Fibroblast of mammary gland (primary cell): Measurements from ENCODE around the gene HSD17B2.

Experiments
- DNase-seq: peaks from one replicate; pipeline ENCODE4 v3.0.0-alpha.2; 2010; ENCODE audit warnings: low read depth
- H3K4me3 ChIP-seq: 2 replicates; pipeline ENCODE4 v1.5.1; 2011; ENCODE audit warnings: low read depth, mild to moderate bottlenecking, low read length, moderate library complexity; ENCODE audit not compliant: control insufficient read depth
- TF ChIP-seq, protein P1 (sequence below): conservative IDR thresholded peaks from 2 replicates; pipeline ENCODE4 v1.5.1; 2011; ENCODE audit warnings: low read depth, low read length, inconsistent platforms; ENCODE audit not compliant: control insufficient read depth, insufficient read depth

Gene HSD17B2

DNA sequence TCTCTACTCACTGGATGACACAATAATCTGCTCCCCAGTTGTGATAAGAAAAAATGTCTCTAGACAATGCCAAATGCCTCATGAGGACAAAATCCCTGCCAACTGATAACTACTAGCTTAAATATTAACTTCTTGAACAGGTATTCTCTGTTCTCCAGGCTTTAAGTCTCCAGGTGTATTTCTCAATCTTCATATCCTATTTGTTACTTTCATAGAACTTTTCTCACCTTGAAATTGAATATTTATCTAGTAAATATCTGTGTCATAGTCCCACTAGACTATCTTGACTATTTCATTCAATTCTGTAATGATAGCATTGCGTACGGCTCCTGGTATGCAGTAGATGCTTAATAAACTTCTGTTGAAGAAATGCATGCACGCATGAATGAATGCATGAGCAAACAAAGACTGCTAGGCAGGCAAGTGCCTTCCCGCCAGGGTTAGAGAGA lies 15.9 kb downstream of the HSD17B2 start:
- TF ChIP-seq, protein P1, sequence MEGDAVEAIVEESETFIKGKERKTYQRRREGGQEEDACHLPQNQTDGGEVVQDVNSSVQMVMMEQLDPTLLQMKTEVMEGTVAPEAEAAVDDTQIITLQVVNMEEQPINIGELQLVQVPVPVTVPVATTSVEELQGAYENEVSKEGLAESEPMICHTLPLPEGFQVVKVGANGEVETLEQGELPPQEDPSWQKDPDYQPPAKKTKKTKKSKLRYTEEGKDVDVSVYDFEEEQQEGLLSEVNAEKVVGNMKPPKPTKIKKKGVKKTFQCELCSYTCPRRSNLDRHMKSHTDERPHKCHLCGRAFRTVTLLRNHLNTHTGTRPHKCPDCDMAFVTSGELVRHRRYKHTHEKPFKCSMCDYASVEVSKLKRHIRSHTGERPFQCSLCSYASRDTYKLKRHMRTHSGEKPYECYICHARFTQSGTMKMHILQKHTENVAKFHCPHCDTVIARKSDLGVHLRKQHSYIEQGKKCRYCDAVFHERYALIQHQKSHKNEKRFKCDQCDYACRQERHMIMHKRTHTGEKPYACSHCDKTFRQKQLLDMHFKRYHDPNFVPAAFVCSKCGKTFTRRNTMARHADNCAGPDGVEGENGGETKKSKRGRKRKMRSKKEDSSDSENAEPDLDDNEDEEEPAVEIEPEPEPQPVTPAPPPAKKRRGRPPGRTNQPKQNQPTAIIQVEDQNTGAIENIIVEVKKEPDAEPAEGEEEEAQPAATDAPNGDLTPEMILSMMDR, result no peak
- no peak overlapping the region for H3K4me3 ChIP-seq
- DNase-seq, result no peak

DNA sequence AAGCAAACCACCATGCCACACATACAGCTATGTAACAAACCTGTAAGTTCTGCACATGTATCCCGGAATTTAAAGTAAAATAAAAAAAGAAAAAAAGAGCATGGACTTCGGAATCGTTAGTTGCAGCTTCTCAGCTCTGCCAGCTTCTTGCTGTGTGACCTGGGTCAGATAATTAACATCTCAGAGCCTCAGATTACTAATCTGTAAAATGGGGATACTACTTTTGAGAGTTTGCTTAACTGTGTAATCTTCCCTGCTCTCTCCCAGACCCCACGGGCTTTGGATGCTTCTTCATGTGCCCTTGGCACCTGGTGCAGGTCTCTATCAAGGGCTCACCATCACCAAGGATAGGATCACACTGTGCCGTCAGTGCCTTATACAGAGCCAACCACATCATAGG lies 16.6 kb downstream of the HSD17B2 start:
- TF ChIP-seq, protein P1, result no peak
- no peak overlapping the region for H3K4me3 ChIP-seq
- DNase-seq, result no peak

DNA sequence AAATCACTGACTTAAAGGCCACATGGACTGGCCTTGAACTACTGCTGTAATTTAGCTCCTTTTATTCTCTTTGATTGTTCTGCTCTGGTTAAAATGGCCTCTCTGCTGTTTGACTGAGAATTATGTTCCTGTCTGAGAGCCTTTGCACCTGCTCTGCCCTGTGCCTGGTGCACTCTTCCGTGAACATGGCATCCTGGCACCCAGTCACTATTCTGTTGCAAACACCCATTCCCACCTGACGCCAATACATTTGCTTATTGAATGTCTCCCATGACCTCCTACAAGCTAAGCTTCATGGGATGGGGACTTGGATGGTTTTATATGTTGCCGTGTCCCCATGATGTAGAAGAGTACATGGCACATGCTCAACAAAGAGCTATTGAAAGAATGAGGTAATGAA lies 20.1 kb downstream of the HSD17B2 start:
- H3K4me3 ChIP-seq, result no peak overlapping the region
- TF ChIP-seq, protein P1, result no peak
- no peak for DNase-seq

DNA sequence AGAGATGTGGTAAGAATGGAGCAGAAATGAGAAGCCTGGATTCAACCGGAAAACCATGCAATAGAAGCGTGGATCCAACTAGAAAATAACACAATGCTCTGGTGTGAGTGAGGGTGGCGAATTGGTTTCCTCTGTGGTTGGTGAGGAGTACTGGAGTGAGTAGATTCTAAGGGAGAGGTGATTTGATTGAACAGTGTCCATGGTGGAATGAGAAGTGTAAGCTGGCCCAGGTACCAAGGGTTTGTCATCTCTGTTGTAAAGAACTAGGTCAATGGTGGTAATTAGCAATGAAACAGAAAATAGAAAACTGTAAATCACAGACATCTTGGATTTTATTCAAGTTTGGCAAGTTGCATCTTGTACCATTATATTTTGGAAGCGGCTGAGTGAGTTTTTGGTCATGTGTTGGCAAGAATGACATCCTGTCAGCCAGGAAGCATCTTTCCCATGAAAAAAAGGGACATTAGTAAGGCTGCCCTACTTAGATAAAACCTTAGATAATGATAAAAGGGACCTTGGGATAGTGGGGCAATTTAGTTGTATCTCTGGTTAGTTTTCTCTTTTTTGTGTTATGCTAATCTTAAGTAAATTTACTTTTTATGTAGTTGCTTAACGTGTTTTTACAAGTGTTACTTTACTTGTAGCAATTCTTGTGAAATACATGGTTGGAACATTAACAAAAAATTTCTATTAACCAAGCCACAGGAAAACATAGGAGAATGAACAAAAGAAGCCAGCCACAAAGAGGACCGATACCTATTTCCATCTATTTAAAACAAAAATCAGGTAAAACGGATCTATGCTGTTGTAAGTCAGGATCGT lies 20.9 kb downstream of the HSD17B2 start:
- TF ChIP-seq, protein P1, result no peak
- no peak for DNase-seq
- no peak overlapping the region for H3K4me3 ChIP-seq

DNA sequence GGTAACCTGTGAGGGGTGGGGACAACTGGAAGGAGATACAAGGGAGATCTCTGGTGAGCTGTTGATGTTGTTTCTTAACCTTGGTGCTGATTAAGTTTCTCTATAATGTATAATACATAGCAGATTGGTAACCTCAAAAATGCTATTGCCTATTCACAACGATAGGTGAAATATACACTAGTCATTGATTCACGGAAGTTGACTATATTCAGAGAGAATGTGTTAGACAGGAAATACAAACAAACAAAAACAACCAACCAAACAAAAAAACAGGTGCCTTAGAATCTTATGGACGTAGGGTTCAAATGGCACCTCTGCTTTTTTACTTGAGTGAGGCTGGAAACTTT lies 21.5 kb downstream of the HSD17B2 start:
- no peak overlapping the region for H3K4me3 ChIP-seq
- no peak for DNase-seq

DNA sequence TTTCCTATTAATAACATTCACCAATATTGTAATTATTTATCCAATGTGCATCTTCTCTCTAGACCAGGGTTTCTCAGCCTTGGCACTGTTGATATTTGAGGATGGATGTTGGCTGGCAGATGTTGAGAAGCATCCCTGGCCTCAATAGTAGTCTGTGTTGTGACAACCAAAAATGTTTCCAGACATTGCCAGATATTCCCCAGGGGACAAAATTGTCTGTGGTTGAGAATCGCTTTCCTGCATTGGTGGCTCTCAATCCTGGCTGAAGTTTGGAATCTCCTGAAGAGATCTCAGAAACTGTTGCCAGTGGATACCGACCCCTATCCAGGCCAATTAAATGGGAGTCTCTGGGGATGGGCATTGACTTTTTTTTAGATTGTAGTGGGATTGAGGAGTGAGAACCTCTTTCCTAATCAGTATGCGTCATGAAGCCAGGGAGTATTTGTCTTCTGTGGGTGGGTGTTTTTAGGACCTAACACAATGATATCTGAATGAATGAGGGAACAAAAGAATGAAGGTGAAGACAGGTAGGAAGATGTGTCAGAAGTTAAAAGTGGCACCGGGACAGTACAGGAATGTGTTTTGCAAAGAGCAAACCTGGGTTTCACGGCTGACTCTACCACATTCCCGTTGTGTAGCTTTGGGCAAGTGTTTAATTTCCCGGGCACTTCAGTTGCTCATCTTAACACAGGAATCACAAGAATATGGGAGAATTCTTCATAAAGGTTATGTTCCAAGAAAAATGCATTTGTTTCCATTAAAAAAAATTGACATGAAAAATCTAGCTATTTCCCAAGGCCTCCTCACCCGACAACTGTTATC lies 24.3 kb downstream of the HSD17B2 start:
- TF ChIP-seq, protein P1, result no peak
- no peak for DNase-seq
- H3K4me3 ChIP-seq, result no peak overlapping the region

More for the DNA sequence above, 21.5 kb downstream of the HSD17B2 start:
- TF ChIP-seq, protein P1, result no peak
